Mucosa of rectum (tissue), 2 donors: ENCODE data around the gene DAB1.

Experiments
- H3K27ac ChIP-seq, 2 donors: one replicate each; pipeline ENCODE4 v1.7.0; 2013; ENCODE audit warnings: inconsistent platforms in 2 of 2, low read depth in 2 of 2, low read length in 2 of 2
- H3K27me3 ChIP-seq, 2 donors: one replicate each; pipeline ENCODE4 v1.7.0; 2013; ENCODE audit warnings: low read length in 2 of 2; ENCODE audit not compliant: control insufficient read depth in 2 of 2, insufficient read depth in 2 of 2
- H3K36me3 ChIP-seq, 2 donors: one replicate each; pipeline ENCODE4 v1.7.0; 2013; ENCODE audit warnings: low read length in 2 of 2; ENCODE audit not compliant: control insufficient read depth in 2 of 2, insufficient read depth in 2 of 2
- H3K4me1 ChIP-seq, 2 donors: one replicate each; pipeline ENCODE4 v1.7.0; 2013; ENCODE audit warnings: low read length in 2 of 2, mild to moderate bottlenecking in 1 of 2; ENCODE audit not compliant: control insufficient read depth in 2 of 2, insufficient read depth in 2 of 2
- H3K4me3 ChIP-seq, 2 donors: one replicate each; pipeline ENCODE4 v1.7.0; 2013; ENCODE audit warnings: low read length in 2 of 2
- H3K9ac ChIP-seq, 2 donors: one replicate each; pipeline ENCODE4 v1.7.0; 2013; ENCODE audit warnings: low read length in 2 of 2, low read depth in 1 of 2, mild to moderate bottlenecking in 1 of 2
- H3K9me3 ChIP-seq, 2 donors: one replicate each; pipeline ENCODE4 v1.7.0; 2013; ENCODE audit warnings: low read length in 2 of 2; ENCODE audit not compliant: control insufficient read depth in 2 of 2
- donor health status: healthy.
- donor health status: Normal muscosa, but diverticular disease.

The DAB1 gene

DNA sequence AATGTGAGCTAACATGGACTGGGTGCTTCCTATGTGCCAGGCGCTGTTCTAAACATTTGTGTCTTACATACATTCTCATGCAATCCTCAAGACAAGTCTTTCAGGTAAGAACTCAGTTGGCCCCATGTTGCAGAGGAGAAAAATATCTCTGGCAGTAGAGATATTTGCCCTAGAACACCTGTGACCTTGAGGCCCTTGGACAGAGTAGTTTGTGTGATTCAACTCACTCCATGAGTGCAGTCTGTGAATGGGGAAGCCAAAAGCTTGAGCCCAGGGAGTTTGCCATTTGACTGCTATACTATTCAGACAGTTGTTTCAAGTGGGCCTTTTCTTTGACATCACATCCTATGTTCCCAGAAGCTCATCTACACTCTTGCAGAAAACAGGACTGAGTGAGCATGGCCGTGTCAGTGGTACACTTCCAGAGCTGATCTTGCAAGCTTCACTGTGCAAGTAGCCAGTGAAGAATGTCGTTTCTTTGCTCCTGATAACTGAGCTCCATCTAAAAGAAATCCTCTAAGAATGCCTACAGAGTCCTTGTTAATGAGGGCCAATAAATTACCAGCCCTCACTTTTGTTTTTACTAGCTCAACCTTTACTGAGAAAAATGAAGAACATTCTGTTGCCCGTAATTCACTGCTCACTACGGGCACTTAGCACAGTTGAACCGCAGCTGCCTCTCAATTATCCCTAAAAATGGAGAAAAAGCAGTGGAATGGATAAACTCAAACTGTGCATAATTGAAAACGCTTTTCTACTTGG lies 359.3 kb downstream of the DAB1 start:
- no peaks in the 10 kb centered on the region for H3K36me3 ChIP-seq
- H3K9ac ChIP-seq = no peak overlapping the region
- no peak overlapping the region for H3K4me3 ChIP-seq
- no peaks in the 10 kb centered on the region for H3K9me3 ChIP-seq
- no peaks in the 10 kb centered on the region for H3K4me1 ChIP-seq
- no peak overlapping the region for H3K27ac ChIP-seq
- H3K27me3 ChIP-seq = no peaks in the 10 kb centered on the region

DNA sequence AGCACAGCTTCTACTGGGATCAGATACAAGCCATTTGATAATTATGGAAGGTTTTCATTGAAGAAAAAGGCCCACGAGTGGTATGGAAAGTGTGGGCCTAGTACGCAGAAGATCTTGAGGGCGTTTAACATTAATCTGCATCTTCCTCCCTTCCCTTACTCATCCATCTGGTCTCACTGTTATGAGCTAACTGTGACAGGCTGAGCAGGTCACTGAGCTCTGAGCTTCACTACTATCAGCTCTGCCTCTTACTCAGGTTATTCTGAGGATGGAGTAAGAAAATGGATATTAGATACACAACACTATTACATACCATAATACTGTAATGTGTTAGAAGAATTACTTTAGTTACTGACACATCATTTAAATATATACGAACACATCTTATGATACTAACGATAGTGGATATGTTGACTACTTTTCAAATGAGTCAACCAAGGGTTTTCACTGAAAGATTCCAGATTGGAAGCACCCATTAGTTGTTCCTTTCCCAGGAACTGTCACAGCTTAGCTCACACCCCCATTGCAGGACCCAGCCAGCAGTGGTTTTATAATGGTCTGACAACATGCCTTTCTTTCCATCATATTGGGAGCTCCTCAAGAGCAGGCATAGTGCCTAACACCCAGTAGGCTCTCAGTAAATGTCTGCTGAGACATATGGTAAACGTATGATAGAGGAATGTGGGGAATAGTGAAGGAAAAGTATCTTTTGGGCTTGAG lies 360.3 kb downstream of the DAB1 start:
- no peaks in the 10 kb centered on the region for H3K9me3 ChIP-seq
- H3K4me1 ChIP-seq = no peaks in the 10 kb centered on the region
- no peak overlapping the region for H3K4me3 ChIP-seq
- H3K27me3 ChIP-seq = no peaks in the 10 kb centered on the region
- no peaks in the 10 kb centered on the region for H3K36me3 ChIP-seq
- H3K27ac ChIP-seq = no peak overlapping the region
- H3K9ac ChIP-seq = no peak overlapping the region

DNA sequence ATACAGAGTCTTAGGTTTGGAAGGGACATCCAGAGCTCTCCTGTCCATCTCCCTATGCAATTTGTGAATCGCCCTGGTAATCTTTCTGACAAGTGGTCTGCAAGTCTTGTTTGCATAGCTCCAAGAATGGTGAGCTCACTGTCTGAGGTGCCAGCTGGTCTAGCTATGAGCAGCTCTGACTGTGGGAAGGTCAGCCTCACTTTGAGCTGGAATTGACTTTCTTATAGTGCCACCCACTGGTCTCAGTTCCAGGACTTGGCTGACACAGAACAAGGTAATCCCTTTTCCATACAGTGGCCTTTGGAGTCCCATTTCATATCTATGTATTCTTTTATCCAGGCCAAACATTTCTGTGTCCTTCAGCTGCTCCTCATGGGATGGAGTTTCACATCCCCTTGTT lies 362.5 kb downstream of the DAB1 start:
- no peaks in the 10 kb centered on the region for H3K9me3 ChIP-seq

DNA sequence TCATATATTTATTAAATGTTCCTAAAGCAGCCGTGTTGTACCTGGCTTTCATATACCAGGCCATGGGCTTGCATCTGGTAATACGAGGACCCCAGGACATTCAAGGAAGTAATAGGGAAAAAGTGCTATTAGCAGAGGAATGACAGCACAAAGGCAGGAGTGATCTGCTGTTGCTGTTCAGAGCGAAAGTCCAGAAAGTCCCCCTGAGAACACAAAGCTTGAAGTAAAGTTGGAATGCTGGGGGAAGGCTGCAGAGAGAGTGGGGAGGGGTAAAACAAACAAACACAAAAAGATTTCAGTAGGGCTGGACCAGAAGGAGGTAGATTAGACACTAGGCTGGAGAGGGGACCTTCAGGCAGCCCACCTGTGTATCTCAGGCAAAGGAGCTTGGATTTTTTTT lies 363.4 kb downstream of the DAB1 start:
- no peaks in the 10 kb centered on the region for H3K9me3 ChIP-seq
- H3K9ac ChIP-seq = no peak overlapping the region
- H3K36me3 ChIP-seq = no peaks in the 10 kb centered on the region
- no peaks in the 10 kb centered on the region for H3K4me1 ChIP-seq
- H3K4me3 ChIP-seq = no peak overlapping the region
- H3K27ac ChIP-seq = no peak overlapping the region
- H3K27me3 ChIP-seq = no peaks in the 10 kb centered on the region

More for the DNA sequence above, 362.5 kb downstream of the DAB1 start:
- no peak overlapping the region for H3K9ac ChIP-seq
- H3K4me1 ChIP-seq = no peaks in the 10 kb centered on the region
- H3K27me3 ChIP-seq = no peaks in the 10 kb centered on the region
- no peak overlapping the region for H3K27ac ChIP-seq
- H3K4me3 ChIP-seq = no peak overlapping the region
- H3K36me3 ChIP-seq = no peaks in the 10 kb centered on the region

DNA sequence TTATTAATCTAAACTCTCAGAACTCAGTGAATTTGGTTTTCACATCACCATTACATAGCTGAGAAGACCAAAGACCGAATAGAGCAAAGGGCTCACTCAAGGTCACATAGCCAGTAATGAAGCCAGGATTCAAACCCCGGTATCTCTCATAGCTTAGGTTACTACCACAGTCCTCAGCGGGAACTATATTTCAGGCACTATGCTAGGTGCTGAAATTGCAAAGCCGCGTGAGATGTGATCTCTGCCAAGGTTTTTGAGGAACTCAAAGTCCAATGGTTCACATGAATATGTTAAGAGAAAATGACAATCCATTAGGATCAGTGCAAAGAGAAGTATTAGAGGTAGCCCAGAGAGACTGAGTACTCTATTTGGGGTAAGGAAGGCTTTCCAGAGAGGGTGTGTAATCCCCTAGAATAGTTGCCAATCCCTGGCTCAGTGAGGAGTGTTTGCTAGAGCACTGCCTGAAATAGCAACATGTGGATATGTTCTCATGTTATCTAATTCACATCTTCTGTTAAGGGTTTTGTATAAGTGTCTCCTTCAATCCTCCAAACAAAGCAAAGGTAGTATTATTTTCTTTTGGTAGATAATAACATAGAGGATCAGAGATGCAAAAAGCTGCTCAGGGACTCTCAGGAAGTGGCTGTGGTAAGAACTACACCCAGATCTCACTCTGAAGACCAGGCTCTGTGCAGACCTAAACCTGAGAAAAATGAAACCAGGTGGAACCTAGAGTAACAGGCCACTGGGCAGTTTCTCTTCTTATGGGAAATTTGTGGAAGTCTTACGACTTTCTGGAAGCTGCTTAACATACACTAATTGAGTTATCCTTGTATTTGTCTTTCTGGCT lies 365.0 kb downstream of the DAB1 start:
- Histone ChIP-seq H3K9ac (no peak overlapping the region), H3K9me3 (no peaks in the 10 kb centered on the region), H3K27ac (no peak overlapping the region), H3K27me3 (no peaks in the 10 kb centered on the region), H3K4me1 (no peaks in the 10 kb centered on the region), H3K36me3 (no peaks in the 10 kb centered on the region), H3K4me3 (no peak overlapping the region)

DNA sequence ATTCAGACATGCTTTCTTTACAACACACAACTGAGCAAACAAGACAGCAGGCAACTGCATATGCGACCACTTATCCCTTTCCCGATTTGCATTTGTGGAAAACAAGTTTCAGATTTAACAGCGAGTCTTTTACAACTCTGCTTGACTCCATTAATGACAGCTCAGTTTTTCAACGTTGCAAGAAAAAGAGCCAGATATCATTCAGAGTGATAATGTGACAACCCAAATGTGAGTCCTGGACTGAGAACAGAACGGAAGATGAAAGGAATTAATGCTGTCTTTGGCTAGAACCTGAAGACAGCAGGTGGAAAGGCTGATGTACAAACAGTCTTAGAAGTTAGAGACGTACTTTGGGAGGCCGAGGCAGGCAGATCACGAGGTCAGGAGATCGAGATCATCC lies 375.0 kb downstream of the DAB1 start:
- Histone ChIP-seq H3K36me3 (no peaks in the 10 kb centered on the region), H3K27ac (no peak overlapping the region), H3K9ac (no peak overlapping the region), H3K27me3 (no peaks in the 10 kb centered on the region), H3K9me3 (no peaks in the 10 kb centered on the region), H3K4me1 (no peaks in the 10 kb centered on the region), H3K4me3 (no peak overlapping the region)

DNA sequence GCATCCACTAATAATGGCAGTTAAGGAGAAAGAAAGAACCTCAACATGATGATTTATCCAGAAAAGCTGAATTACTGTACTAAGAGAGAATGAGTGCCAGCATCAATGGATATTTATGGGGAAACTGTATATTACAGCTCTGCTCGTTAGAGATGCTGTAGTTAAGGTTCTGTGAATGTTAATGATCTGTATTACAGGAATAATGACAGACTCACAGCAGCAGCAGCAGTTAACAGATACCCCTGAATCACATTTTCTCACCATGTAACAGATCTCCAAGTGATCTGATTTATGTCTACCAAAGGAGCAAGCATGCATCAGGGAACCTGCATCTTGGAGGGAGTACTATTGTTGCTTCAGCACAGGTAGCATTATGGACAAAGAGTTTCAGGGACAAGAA lies 377.4 kb downstream of the DAB1 start:
- no peaks in the 10 kb centered on the region for H3K27me3 ChIP-seq
- no peak overlapping the region for H3K9ac ChIP-seq
- no peak overlapping the region for H3K4me3 ChIP-seq
- no peak overlapping the region for H3K27ac ChIP-seq
- no peaks in the 10 kb centered on the region for H3K9me3 ChIP-seq
- H3K36me3 ChIP-seq = no peaks in the 10 kb centered on the region
- H3K4me1 ChIP-seq = no peaks in the 10 kb centered on the region

DNA sequence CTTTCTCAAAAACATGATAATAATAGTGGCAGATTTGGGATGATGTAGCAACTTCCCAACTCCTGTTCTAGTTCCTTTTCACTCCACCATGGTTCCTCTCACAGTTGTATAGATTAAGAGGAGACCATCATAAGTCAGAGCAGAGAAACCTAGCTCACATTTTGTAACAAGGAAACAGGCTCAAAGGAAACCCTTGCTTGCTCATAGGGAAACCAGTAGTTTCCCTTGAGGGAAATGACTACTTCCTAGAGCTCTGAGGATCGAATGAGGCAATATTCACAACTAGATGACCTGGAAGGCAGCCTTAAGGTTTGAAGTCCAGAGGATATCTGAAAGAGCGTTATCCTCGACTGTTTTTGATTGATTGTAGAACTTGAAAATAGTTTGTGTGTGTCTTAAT lies 382.0 kb downstream of the DAB1 start:
- Histone ChIP-seq H3K4me1 (no peaks in the 10 kb centered on the region), H3K36me3 (no peaks in the 10 kb centered on the region), H3K27me3 (no peaks in the 10 kb centered on the region), H3K9me3 (no peaks in the 10 kb centered on the region), H3K27ac (no peak overlapping the region), H3K4me3 (no peak overlapping the region), H3K9ac (no peak overlapping the region)

DNA sequence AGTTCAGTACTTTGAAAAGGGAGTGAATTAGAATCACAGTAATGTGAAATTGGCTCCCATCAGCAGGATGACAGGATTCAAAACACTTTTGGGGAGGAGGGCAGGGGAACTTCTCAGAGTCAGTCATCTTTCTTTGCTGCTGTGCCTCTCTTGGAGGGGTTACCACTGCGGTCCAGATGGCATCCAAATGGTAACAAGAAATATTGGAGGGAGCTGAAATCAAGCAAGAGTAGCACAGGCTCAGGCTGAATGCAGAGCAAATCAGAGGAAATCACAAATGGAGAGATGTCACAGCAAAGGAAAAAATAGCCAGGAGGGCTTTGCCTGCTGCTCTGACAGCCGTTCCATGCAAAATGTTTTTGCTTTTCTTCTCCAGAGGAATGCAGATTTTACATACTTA lies 383.0 kb downstream of the DAB1 start:
- Histone ChIP-seq H3K4me3 (no peak overlapping the region), H3K9ac (no peak overlapping the region), H3K9me3 (no peaks in the 10 kb centered on the region), H3K4me1 (no peaks in the 10 kb centered on the region), H3K36me3 (no peaks in the 10 kb centered on the region), H3K27me3 (no peaks in the 10 kb centered on the region), H3K27ac (no peak overlapping the region)
